ENCODE results near the gene C1QTNF6.

C1QTNF6 gene

DNA sequence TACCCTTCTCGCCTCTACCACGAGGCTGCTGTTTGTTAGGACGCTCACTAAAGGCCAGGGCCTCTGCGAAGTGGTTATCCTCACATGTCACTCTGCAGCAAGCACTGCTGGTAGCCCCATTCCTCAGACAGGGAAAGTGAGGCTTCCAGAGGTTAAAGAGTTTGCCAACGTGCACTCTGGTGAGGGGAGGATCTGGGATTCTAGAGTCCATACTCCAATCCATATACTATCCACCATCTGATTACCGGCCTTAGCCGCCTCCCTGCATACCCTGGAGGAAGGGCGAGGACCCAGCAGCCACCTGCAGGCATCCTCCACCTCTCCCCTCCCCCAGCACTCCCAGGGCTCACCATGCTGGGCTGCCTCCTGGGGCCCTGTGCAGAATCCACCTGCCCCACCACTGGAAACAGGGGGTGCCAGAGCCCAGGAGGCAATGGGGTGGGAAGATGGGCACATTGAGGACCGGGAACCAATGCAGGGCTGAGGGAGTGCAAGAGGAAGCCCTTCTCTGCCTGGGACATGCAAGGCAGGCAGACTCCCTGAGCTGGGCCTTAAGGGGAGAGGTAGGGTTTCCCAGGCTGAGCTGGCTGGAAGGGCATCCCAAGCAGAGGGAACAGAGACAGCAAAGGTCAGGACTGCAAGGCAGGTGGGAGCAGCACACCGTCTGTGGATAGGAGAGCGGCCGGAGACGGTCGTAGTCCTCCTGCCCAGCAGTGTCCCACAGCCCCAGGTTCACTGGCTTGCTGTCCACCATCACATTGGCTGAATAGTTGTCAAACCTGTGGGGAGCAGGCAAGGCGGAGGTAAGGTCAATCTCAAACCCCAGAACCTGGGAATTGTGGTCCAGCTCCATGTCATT, 44.3 kb upstream of the C1QTNF6 start:
- Histone ChIP-seq H3K27me3 (replicated peaks in 2 of 5; ENCODE audit: control insufficient read depth in 4 of 5, insufficient read depth in 5 of 5, low read length in 4 of 5) (no peaks in the 10 kb centered on the region), H3K27ac (ENCODE audit: insufficient read depth in 1 of 2, low read depth in 1 of 2, low read length in 2 of 2, poor library complexity in 1 of 2, severe bottlenecking in 2 of 2) (no peak overlapping the region), H3K4me1 (ENCODE audit: control extremely low read depth in 1 of 4, control insufficient read depth in 4 of 4, insufficient read depth in 4 of 4, low read length in 3 of 4) (peaks cover 2 to 82% (median 78%) of the 10 kb centered on the region in 4 experiments), H3K4me3 (ENCODE audit: control insufficient read depth in 1 of 7, extremely low read depth in 1 of 7, insufficient read depth in 4 of 7, low read depth in 2 of 7, low read length in 6 of 7) (no peak overlapping the region), H3K9me3 (ENCODE audit: control extremely low read depth in 1 of 5, control insufficient read depth in 4 of 5, insufficient read depth in 2 of 5, low read depth in 1 of 5, low read length in 4 of 5) (no peaks in the 10 kb centered on the region), H3K36me3 (ENCODE audit: control insufficient read depth in 4 of 4, insufficient read depth in 4 of 4, low read length in 3 of 4) (peaks cover 20 to 84% (median 51%) of the 10 kb centered on the region in 4 experiments)
- POLR2A ChIA-PET, result interaction anchor here (0.8 kb wide), 1 partner anchor 9 kb away, joined by 3 read pairs; no protein-coding TSS in a partner anchor
- CTCF ChIA-PET, result interaction anchor here (7.3 to 7.5 kb wide), 2 partner anchors 10 to 28 kb away, joined by 49 to 74 read pairs; partner anchors contain the start of gene RAC2
- WGBS (ENCODE audit: insufficient coverage), result 92% methylated on average over 12 of the region's 15 CpGs
- DNase-seq, result no peak

DNA sequence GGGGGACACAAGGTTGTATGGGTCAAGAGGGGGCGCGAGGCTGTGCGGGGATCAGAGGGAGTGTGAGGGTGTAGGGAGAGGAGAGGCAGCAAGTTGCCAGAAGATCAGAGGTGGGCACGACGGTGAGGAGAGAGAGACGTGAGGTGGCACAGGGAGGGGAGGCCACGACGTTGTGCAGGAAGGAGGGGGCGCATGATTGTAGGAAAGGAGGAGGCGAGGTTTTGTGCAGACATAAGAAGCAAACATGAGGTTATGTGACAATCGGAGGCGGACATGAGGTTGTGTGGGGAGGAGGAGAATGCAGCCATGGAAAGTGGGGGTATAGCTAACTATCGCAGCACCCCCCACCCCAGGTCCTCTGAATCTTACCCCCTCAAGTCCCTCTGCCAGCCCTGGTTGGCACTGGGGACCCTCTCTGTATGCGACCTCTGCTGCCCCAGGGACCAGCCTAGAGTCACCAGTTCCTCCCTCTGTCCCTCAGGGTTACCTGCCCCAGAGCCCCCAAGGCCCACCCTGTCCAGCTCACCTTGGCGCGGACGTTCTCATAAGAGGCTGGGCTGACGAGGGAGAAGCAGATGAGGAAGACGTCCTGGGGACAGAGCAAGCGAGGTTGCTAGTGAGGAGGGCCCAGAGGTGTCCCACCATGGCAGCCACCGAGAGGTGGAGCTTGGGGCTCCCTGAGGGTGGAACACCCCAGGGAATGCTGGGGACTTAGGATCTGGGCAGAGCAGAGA, 43.5 kb upstream of the C1QTNF6 start:
- no peaks in the 10 kb centered on the region for H3K27me3 ChIP-seq (replicated peaks in 2 of 5; ENCODE audit: control insufficient read depth in 4 of 5, insufficient read depth in 5 of 5, low read length in 4 of 5)
- ChIA-PET POLR2A (interaction anchor here (4.1 kb wide), 1 partner anchor 11 kb away, joined by 45 read pairs; the partner anchor contains the start of gene RAC2), CTCF (interaction anchor here (7.3 to 7.5 kb wide), 2 partner anchors 11 to 29 kb away, joined by 49 to 74 read pairs; partner anchors contain the start of gene RAC2)
- H3K27ac ChIP-seq (ENCODE audit: insufficient read depth in 1 of 2, low read depth in 1 of 2, low read length in 2 of 2, poor library complexity in 1 of 2, severe bottlenecking in 2 of 2), result peak overlapping the region in 1 of 2 experiments; percentile 10
- DNase-seq, result no peak
- no peaks in the 10 kb centered on the region for H3K9me3 ChIP-seq (ENCODE audit: control extremely low read depth in 1 of 5, control insufficient read depth in 4 of 5, insufficient read depth in 2 of 5, low read depth in 1 of 5, low read length in 4 of 5)
- peaks cover 2 to 81% (median 74%) of the 10 kb centered on the region in 4 experiments for H3K4me1 ChIP-seq (ENCODE audit: control extremely low read depth in 1 of 4, control insufficient read depth in 4 of 4, insufficient read depth in 4 of 4, low read length in 3 of 4)
- H3K4me3 ChIP-seq (ENCODE audit: control insufficient read depth in 1 of 7, extremely low read depth in 1 of 7, insufficient read depth in 4 of 7, low read depth in 2 of 7, low read length in 6 of 7), result no peak overlapping the region
- peaks cover 20 to 81% (median 49%) of the 10 kb centered on the region in 4 experiments for H3K36me3 ChIP-seq (ENCODE audit: control insufficient read depth in 4 of 4, insufficient read depth in 4 of 4, low read length in 3 of 4)
- 73% methylated on average over 20 of the region's 21 CpGs for WGBS (ENCODE audit: insufficient coverage)

DNA sequence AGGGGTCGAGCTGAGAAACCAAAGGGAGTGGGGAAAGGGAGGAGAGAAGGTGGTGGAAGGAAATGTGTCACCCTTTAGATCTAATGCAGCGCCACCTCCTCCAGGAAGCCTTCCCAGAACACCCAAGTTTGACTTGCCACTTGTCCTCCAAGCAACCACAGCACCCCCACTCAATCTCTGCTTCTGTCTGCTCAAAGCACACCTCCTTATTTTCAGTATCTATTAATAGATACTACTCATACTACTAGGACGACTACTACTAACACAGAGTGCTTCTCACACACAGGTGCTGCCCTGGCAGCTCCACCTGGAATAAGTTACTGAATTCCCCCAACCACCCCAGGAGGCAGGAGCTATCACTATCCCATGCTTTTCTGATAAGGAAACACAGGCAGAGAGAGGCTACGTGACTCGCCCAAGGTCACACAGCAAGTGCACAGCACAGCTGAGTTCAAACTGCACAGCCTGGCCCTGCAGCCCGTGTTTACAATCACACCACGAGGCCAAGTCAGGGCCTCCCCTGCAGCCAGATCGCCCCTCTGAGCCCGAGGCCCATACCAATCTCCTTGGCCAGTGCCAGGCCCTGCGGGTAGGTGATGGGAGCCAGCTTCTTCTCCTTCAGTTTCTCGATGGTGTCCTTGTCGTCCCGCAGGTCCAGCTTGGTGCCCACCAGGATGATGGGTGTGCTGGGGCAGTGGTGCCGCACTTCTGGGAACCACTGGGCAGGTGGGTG, 42.8 kb upstream of the C1QTNF6 start:
- no peaks in the 10 kb centered on the region for H3K27me3 ChIP-seq (replicated peaks in 2 of 5; ENCODE audit: control insufficient read depth in 4 of 5, insufficient read depth in 5 of 5, low read length in 4 of 5)
- H3K4me1 ChIP-seq (ENCODE audit: control extremely low read depth in 1 of 4, control insufficient read depth in 4 of 4, insufficient read depth in 4 of 4, low read length in 3 of 4), result peaks cover 2 to 85% (median 71%) of the 10 kb centered on the region in 4 experiments
- H3K27ac ChIP-seq (ENCODE audit: insufficient read depth in 1 of 2, low read depth in 1 of 2, low read length in 2 of 2, poor library complexity in 1 of 2, severe bottlenecking in 2 of 2), result peak overlapping the region in 1 of 2 experiments; percentile 54
- POLR2A ChIA-PET, result interaction anchor here (4.1 kb wide), 1 partner anchor 12 kb away, joined by 45 read pairs; the partner anchor contains the start of gene RAC2
- peak overlapping the region in 1 of 7 experiments; percentile 41 for H3K4me3 ChIP-seq (ENCODE audit: control insufficient read depth in 1 of 7, extremely low read depth in 1 of 7, insufficient read depth in 4 of 7, low read depth in 2 of 7, low read length in 6 of 7)
- CTCF ChIA-PET, result interaction anchor here (7.3 to 7.5 kb wide), 2 partner anchors 12 to 30 kb away, joined by 49 to 74 read pairs; partner anchors contain the start of gene RAC2
- WGBS (ENCODE audit: insufficient coverage), result 91% methylated on average over 10 of the region's 14 CpGs
- no peaks in the 10 kb centered on the region for H3K9me3 ChIP-seq (ENCODE audit: control extremely low read depth in 1 of 5, control insufficient read depth in 4 of 5, insufficient read depth in 2 of 5, low read depth in 1 of 5, low read length in 4 of 5)
- peaks cover 20 to 81% (median 50%) of the 10 kb centered on the region in 4 experiments for H3K36me3 ChIP-seq (ENCODE audit: control insufficient read depth in 4 of 4, insufficient read depth in 4 of 4, low read length in 3 of 4)
- DNase-seq, result peak in 1 of 3 donors; percentile 56

DNA sequence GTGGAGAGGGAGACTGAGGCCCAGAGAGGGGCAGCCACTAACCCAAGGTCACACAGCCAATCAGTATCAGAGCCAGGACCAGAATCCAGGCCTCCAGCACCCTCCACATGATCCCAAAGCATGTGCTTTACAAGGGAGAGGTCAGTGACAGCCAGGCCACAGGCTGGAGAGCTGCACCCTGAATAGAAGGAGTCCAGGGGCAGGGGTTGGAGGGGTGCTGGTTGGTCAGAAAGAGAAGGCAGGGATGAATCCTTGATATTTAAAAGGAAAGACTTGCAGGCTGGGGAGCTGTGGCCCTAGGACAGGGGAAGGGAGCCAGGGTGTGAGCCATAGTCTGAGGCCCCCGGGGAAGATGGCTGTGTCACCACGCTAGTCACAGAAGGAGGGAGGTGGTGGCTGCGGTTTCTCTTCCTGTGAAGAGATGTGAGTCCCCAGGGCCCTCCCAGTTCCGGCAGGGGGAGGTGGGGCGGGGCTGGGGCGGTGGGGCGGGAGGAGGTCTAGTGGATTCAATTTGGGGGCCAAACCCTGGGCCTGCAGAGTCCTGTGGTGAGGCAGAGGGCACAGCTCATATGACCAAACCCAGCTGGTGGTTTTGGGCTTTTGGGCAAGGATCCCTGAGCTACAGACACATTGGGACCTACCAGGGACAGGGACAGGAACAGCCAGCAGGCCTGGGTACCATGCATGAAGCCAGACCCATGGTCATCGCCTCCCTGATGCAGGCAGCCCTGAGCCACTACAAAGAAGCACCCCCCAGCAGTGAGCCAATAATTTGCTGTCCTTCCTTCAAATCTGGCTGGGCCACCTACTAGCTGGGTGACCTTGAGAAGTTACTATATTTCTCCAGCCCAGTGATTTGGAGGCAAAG, 42.0 kb upstream of the C1QTNF6 start:
- Histone ChIP-seq H3K4me1 (ENCODE audit: control extremely low read depth in 1 of 4, control insufficient read depth in 4 of 4, insufficient read depth in 4 of 4, low read length in 3 of 4) (peaks cover 2 to 85% (median 64%) of the 10 kb centered on the region in 4 experiments), H3K27ac (ENCODE audit: insufficient read depth in 1 of 2, low read depth in 1 of 2, low read length in 2 of 2, poor library complexity in 1 of 2, severe bottlenecking in 2 of 2) (peak overlapping the region; percentile 58 to 79), H3K36me3 (ENCODE audit: control insufficient read depth in 4 of 4, insufficient read depth in 4 of 4, low read length in 3 of 4) (peaks cover 22 to 81% (median 48%) of the 10 kb centered on the region in 4 experiments), H3K27me3 (replicated peaks in 2 of 5; ENCODE audit: control insufficient read depth in 4 of 5, insufficient read depth in 5 of 5, low read length in 4 of 5) (no peaks in the 10 kb centered on the region), H3K4me3 (ENCODE audit: control insufficient read depth in 1 of 7, extremely low read depth in 1 of 7, insufficient read depth in 4 of 7, low read depth in 2 of 7, low read length in 6 of 7) (peak overlapping the region in 4 of 7 experiments; percentile 1 to 44 (median 27)), H3K9me3 (ENCODE audit: control extremely low read depth in 1 of 5, control insufficient read depth in 4 of 5, insufficient read depth in 2 of 5, low read depth in 1 of 5, low read length in 4 of 5) (no peaks in the 10 kb centered on the region)
- CTCF ChIA-PET, result interaction anchor here (0.7 to 7.5 kb wide), 6 partner anchors 12 to 377 kb away, joined by 3 to 74 read pairs (median 3); partner anchors contain the start of gene RAC2
- peak; percentile 88 to 97 (median 96) for DNase-seq
- 80% methylated on average over 1 of the region's 8 CpGs for WGBS (ENCODE audit: insufficient coverage)
- POLR2A ChIA-PET, result interaction anchor here (1.0 to 4.1 kb wide), 2 partner anchors 11 to 13 kb away, joined by 3 to 45 read pairs; partner anchors contain the start of gene RAC2

GRCh38 chr22:37229012-37229804, 41.2 kb upstream of the C1QTNF6 start:
- Histone ChIP-seq H3K9me3 (ENCODE audit: control extremely low read depth in 1 of 5, control insufficient read depth in 4 of 5, insufficient read depth in 2 of 5, low read depth in 1 of 5, low read length in 4 of 5) (no peaks in the 10 kb centered on the region), H3K4me1 (ENCODE audit: control extremely low read depth in 1 of 4, control insufficient read depth in 4 of 4, insufficient read depth in 4 of 4, low read length in 3 of 4) (peaks cover 2 to 85% (median 63%) of the 10 kb centered on the region in 4 experiments), H3K4me3 (ENCODE audit: control insufficient read depth in 1 of 7, extremely low read depth in 1 of 7, insufficient read depth in 4 of 7, low read depth in 2 of 7, low read length in 6 of 7) (peak overlapping the region in 3 of 7 experiments; percentile 36 to 44 (median 43)), H3K27ac (ENCODE audit: insufficient read depth in 1 of 2, low read depth in 1 of 2, low read length in 2 of 2, poor library complexity in 1 of 2, severe bottlenecking in 2 of 2) (peak overlapping the region; percentile 58 to 79), H3K36me3 (ENCODE audit: control insufficient read depth in 4 of 4, insufficient read depth in 4 of 4, low read length in 3 of 4) (peaks cover 21 to 81% (median 50%) of the 10 kb centered on the region in 4 experiments), H3K27me3 (replicated peaks in 2 of 5; ENCODE audit: control insufficient read depth in 4 of 5, insufficient read depth in 5 of 5, low read length in 4 of 5) (no peaks in the 10 kb centered on the region)
- POLR2A ChIA-PET, result interaction anchor here (1.0 to 4.1 kb wide), 2 partner anchors 11 to 14 kb away, joined by 3 to 45 read pairs; partner anchors contain the start of gene RAC2
- no peak for DNase-seq
- CTCF ChIA-PET, result interaction anchor here (0.7 to 7.5 kb wide), 8 partner anchors 8 to 378 kb away, joined by 3 to 74 read pairs (median 3); partner anchors contain the start of gene RAC2
- WGBS (ENCODE audit: insufficient coverage), result 55% methylated on average over 7 of the region's 7 CpGs

Data from common myeloid progenitor, CD34-positive (primary cell).